H9 (cell line): ENCODE data around the gene TSPYL2. TPM values are rescaled to one million over a fixed set of nuclear protein-coding genes. Genes with fewer than 3 reads are reported as not detected.

Source experiments
- DNase-seq: peaks from one replicate; pipeline ENCODE4 v3.0.0-alpha.2; 2017
- H2AFZ ChIP-seq: one replicate; pipeline ENCODE4 v1.6.1; 2013; ENCODE audit warnings: mild to moderate bottlenecking, low read length, control low read depth, moderate library complexity
- H2AK5ac ChIP-seq: 2 replicates; pipeline ENCODE4 v1.6.1; 2013; ENCODE audit warnings: low read length, control low read depth, mixed read lengths; ENCODE audit not compliant: insufficient read length
- H2BK120ac ChIP-seq: one replicate; pipeline ENCODE4 v1.6.1; 2013; ENCODE audit warnings: low read depth, mild to moderate bottlenecking, low read length, control low read depth, inconsistent platforms; ENCODE audit not compliant: poor library complexity, severe bottlenecking
- H2BK12ac ChIP-seq: 2 replicates; pipeline ENCODE4 v1.6.1; 2013; ENCODE audit warnings: low read length, control low read depth, mixed read lengths, low read depth; ENCODE audit not compliant: insufficient read length
- H2BK15ac ChIP-seq: 2 replicates; pipeline ENCODE4 v1.6.1; 2013; ENCODE audit warnings: low read depth, low read length, control low read depth
- H2BK20ac ChIP-seq: one replicate; pipeline ENCODE4 v1.6.1; 2013; ENCODE audit warnings: low read depth, mild to moderate bottlenecking, low read length, control low read depth, inconsistent platforms; ENCODE audit not compliant: poor library complexity, severe bottlenecking
- H2BK5ac ChIP-seq: 2 replicates; pipeline ENCODE4 v1.6.1; 2013; ENCODE audit warnings: low read length, control low read depth, mixed read lengths; ENCODE audit not compliant: insufficient read length
- H3K14ac ChIP-seq: 2 replicates; pipeline ENCODE4 v1.6.1; 2013; ENCODE audit warnings: low read length, control low read depth; ENCODE audit not compliant: insufficient read depth
- H3K18ac ChIP-seq: 2 replicates; pipeline ENCODE4 v1.6.1; 2013; ENCODE audit warnings: low read depth, mild to moderate bottlenecking, mixed read lengths, low read length, control low read depth; ENCODE audit not compliant: insufficient read length
- H3K23ac ChIP-seq: 2 replicates; pipeline ENCODE4 v1.6.1; 2013; ENCODE audit warnings: low read length, control low read depth, mixed read lengths, low read depth; ENCODE audit not compliant: insufficient read length
- H3K23me2 ChIP-seq: 2 replicates; pipeline ENCODE4 v1.6.1; 2013; ENCODE audit warnings: low read depth, mild to moderate bottlenecking, mixed read lengths, low read length, control low read depth; ENCODE audit not compliant: insufficient read length, poor library complexity, severe bottlenecking
- H3K27ac ChIP-seq: 2 replicates; pipeline ENCODE4 v1.5.1; 2013; ENCODE audit warnings: low read length, control low read depth, mixed read lengths, low read depth; ENCODE audit not compliant: insufficient read length
- H3K27me3 ChIP-seq: 2 replicates; pipeline ENCODE4 v1.6.1; 2013; ENCODE audit warnings: low read length, control low read depth, inconsistent platforms; ENCODE audit not compliant: insufficient read depth
- H3K4ac ChIP-seq: 2 replicates; pipeline ENCODE4 v1.6.1; 2013; ENCODE audit warnings: low read depth, mild to moderate bottlenecking, control low read depth, inconsistent platforms, low read length, moderate library complexity
- H3K4me1 ChIP-seq: 2 replicates; pipeline ENCODE4 v1.6.1; 2013; ENCODE audit warnings: low read length, control low read depth, inconsistent platforms; ENCODE audit not compliant: insufficient read depth
- H3K4me2 ChIP-seq: 2 replicates; pipeline ENCODE4 v1.6.1; 2013; ENCODE audit warnings: low read length, control low read depth, mixed read lengths; ENCODE audit not compliant: insufficient read length, insufficient read depth
- H3K56ac ChIP-seq: 2 replicates; pipeline ENCODE4 v1.6.1; 2013; ENCODE audit warnings: low read depth, mild to moderate bottlenecking, mixed read lengths, low read length, control low read depth; ENCODE audit not compliant: insufficient read length
- H3K79me1 ChIP-seq: 2 replicates; pipeline ENCODE4 v1.6.1; 2013; ENCODE audit warnings: low read depth, mild to moderate bottlenecking, moderate library complexity, low read length, control low read depth, inconsistent platforms; ENCODE audit not compliant: insufficient read depth, poor library complexity, severe bottlenecking
- H3K79me2 ChIP-seq: 2 replicates; pipeline ENCODE4 v1.6.1; 2013; ENCODE audit warnings: low read length, control low read depth, inconsistent platforms; ENCODE audit not compliant: insufficient read depth
- H3K9ac ChIP-seq: 2 replicates; pipeline ENCODE4 v1.6.1; 2013; ENCODE audit warnings: low read length, control low read depth, mixed read lengths; ENCODE audit not compliant: insufficient read length; ENCODE audit errors: extremely low read depth
- H3K9me3 ChIP-seq: one replicate; pipeline ENCODE4 v1.6.1; 2013; ENCODE audit warnings: low read depth, low read length, inconsistent platforms; ENCODE audit not compliant: control insufficient read depth
- H3T11ph ChIP-seq: one replicate; pipeline ENCODE4 v1.6.1; 2013; ENCODE audit warnings: mild to moderate bottlenecking, low read length, control low read depth, inconsistent platforms
- H4K20me1 ChIP-seq: one replicate; pipeline ENCODE4 v1.6.1; 2013; ENCODE audit not compliant: control insufficient read depth, insufficient read length, insufficient read depth
- H4K5ac ChIP-seq: 2 replicates; pipeline ENCODE4 v1.6.1; 2013; ENCODE audit warnings: low read depth, mild to moderate bottlenecking, mixed read lengths, low read length, control low read depth; ENCODE audit not compliant: insufficient read length
- H4K8ac ChIP-seq: replicated peaks from 2 replicates; pipeline ENCODE4 v1.6.1; 2013; ENCODE audit warnings: low read length, control low read depth, mixed read lengths, low read depth; ENCODE audit not compliant: insufficient read length
- H4K91ac ChIP-seq: 2 replicates; pipeline ENCODE4 v1.6.1; 2013; ENCODE audit warnings: low read depth, mild to moderate bottlenecking, moderate library complexity, mixed read lengths, low read length, control low read depth; ENCODE audit not compliant: insufficient read length
- H3K27ac Mint-ChIP-seq, 3 experiments: 2 replicates in 2 of 3; 3 replicates in 1 of 3; pipeline ENCODE4 v1.8.0; 2020 to 2021; ENCODE audit warnings: mixed read lengths in 3 of 3, mild to moderate bottlenecking in 1 of 3, moderate library complexity in 1 of 3
- H3K27me3 Mint-ChIP-seq: 2 replicates; pipeline ENCODE4 v1.8.0; 2021; ENCODE audit warnings: low read depth, mild to moderate bottlenecking, moderate library complexity, mixed read lengths
- H3K36me3 Mint-ChIP-seq, 3 experiments: 2 replicates in 2 of 3; 3 replicates in 1 of 3; pipeline ENCODE4 v1.8.0; 2020 to 2021; ENCODE audit warnings: low read depth in 3 of 3, mixed read lengths in 3 of 3; ENCODE audit not compliant: insufficient read depth in 1 of 3
- H3K4me1 Mint-ChIP-seq, 2 experiments: 2 replicates each; pipeline ENCODE4 v1.8.0; 2020; ENCODE audit warnings: mixed read lengths in 2 of 2
- H3K4me3 Mint-ChIP-seq, 2 experiments: 2 replicates in 1 of 2; 3 replicates in 1 of 2; pipeline ENCODE4 v1.8.0; 2020 to 2021; ENCODE audit warnings: mild to moderate bottlenecking in 2 of 2, mixed read lengths in 2 of 2, moderate library complexity in 1 of 2
- H3K9me3 Mint-ChIP-seq, 2 experiments: 2 replicates in 1 of 2; 3 replicates in 1 of 2; pipeline ENCODE4 v1.8.0; 2020; ENCODE audit warnings: mild to moderate bottlenecking in 2 of 2, mixed read lengths in 2 of 2, moderate library complexity in 1 of 2
- WGBS: extraction: QIAGEN DNeasy Blood & Tissue Kit; methylation state at CpG from one replicate; pipeline ENCODE4 v1.1.7; 2013; ENCODE audit warnings: missing lambda C conversion rate, low lambda C conversion rate, mixed read lengths; ENCODE audit not compliant: insufficient read length; ENCODE audit errors: extremely low coverage; 5-methylcytosine and 5-hydroxymethylcytosine counted together
- total RNA-seq: library from RNA; stranded (reverse); gene quantifications from 2 replicates; pipeline ENCODE4 v1.2.1, GENCODE V29; 2021
- TF ChIP-seq, protein P1 (sequence below): fragments of 200-600 bp; sonication (generic); conservative IDR thresholded peaks from 3 replicates; pipeline ENCODE4 v1.8.0; 2021; ENCODE audit warnings: antibody characterized with exemption, mild to moderate bottlenecking

The TSPYL2 gene
- total RNA-seq, 1 experiment from 2014 or later = 24.6 TPM

DNA sequence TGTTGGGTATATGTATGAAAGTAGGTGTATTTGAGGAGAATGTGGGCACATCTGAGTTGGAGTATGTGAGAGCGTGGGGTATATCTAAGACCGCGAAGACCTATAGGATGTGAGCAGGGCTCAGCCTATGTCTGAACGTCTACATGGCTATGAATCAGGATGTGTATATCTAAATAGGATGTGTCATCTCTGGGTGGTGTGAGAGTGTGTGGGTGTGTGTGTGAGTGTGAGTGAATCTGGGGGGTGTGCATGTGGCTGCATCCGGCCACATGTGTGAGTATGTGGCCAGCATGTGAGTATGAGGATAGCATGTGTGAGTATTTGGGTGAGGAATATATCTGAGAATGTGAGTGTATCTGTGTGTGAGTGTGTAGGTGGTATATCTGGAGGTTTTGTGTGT, 25.9 kb upstream of the TSPYL2 start:
- no CpG with 5 or more reads among the region's 5 CpGs for WGBS
- H4K5ac ChIP-seq = no peak overlapping the region
- H3T11ph ChIP-seq = no peak overlapping the region
- peaks cover 15 to 16% of the 10 kb centered on the region in 2 experiments for H3K9me3 Mint-ChIP-seq
- H3K4ac ChIP-seq = no peak overlapping the region
- no peak overlapping the region for H2BK12ac ChIP-seq
- no peak overlapping the region for H2AK5ac ChIP-seq
- peaks cover 53% of the 10 kb centered on the region for H3K9me3 ChIP-seq
- H2BK15ac ChIP-seq = no peak overlapping the region
- no peak overlapping the region for H3K27ac ChIP-seq
- no peak overlapping the region for H3K18ac ChIP-seq
- no peaks in the 10 kb centered on the region for H3K23me2 ChIP-seq
- no peak overlapping the region for H2BK120ac ChIP-seq
- H3K23ac ChIP-seq = no peak overlapping the region
- H3K4me2 ChIP-seq = no peak overlapping the region
- no peak overlapping the region for H4K8ac ChIP-seq
- H3K9ac ChIP-seq = no peak overlapping the region
- H3K79me1 ChIP-seq = no peaks in the 10 kb centered on the region
- H3K56ac ChIP-seq = no peak overlapping the region
- H2BK5ac ChIP-seq = no peak overlapping the region
- H4K20me1 ChIP-seq = no peaks in the 10 kb centered on the region
- H2BK20ac ChIP-seq = no peak overlapping the region
- H3K14ac ChIP-seq = no peak overlapping the region
- H3K4me3 Mint-ChIP-seq = no peak overlapping the region
- H3K27me3 ChIP-seq = no peaks in the 10 kb centered on the region
- H3K27ac Mint-ChIP-seq = no peak overlapping the region
- no peak for DNase-seq
- H4K91ac ChIP-seq = no peak overlapping the region
- peaks cover 0 to 3% (median 0%) of the 10 kb centered on the region in 3 experiments; a peak in 3 of 7 replicates for H3K36me3 Mint-ChIP-seq
- H3K79me2 ChIP-seq = no peaks in the 10 kb centered on the region; the same call in 1 of the 2 replicates
- no peaks in the 10 kb centered on the region for H3K27me3 Mint-ChIP-seq
- TF ChIP-seq, protein P1, sequence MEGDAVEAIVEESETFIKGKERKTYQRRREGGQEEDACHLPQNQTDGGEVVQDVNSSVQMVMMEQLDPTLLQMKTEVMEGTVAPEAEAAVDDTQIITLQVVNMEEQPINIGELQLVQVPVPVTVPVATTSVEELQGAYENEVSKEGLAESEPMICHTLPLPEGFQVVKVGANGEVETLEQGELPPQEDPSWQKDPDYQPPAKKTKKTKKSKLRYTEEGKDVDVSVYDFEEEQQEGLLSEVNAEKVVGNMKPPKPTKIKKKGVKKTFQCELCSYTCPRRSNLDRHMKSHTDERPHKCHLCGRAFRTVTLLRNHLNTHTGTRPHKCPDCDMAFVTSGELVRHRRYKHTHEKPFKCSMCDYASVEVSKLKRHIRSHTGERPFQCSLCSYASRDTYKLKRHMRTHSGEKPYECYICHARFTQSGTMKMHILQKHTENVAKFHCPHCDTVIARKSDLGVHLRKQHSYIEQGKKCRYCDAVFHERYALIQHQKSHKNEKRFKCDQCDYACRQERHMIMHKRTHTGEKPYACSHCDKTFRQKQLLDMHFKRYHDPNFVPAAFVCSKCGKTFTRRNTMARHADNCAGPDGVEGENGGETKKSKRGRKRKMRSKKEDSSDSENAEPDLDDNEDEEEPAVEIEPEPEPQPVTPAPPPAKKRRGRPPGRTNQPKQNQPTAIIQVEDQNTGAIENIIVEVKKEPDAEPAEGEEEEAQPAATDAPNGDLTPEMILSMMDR = no peak
- no peaks in the 10 kb centered on the region for H3K4me1 ChIP-seq
- H3K4me1 Mint-ChIP-seq = no peaks in the 10 kb centered on the region
- H2AFZ ChIP-seq = no peak overlapping the region
